Glutamatergic neuron (in vitro differentiated cells): ENCODE measurements around the gene SORBS2. TPM values are rescaled to one million over a fixed set of nuclear protein-coding genes. Genes with fewer than 3 reads are reported as not detected.

Experiments
- DNase-seq: peaks from one replicate; pipeline ENCODE4 v3.0.0; 2022
- H3K27ac Mint-ChIP-seq: one replicate; pipeline ENCODE4 v1.8.0; 2020; ENCODE audit warnings: mild to moderate bottlenecking, mixed read lengths, inconsistent platforms; ENCODE audit not compliant: unreplicated experiment
- H3K27me3 Mint-ChIP-seq: one replicate; pipeline ENCODE4 v1.8.0; 2020; ENCODE audit warnings: mild to moderate bottlenecking, moderate library complexity, mixed read lengths, inconsistent platforms; ENCODE audit not compliant: unreplicated experiment
- H3K36me3 Mint-ChIP-seq: one replicate; pipeline ENCODE4 v1.8.0; 2020; ENCODE audit warnings: mild to moderate bottlenecking, mixed read lengths, inconsistent platforms; ENCODE audit not compliant: unreplicated experiment
- H3K4me1 Mint-ChIP-seq: one replicate; pipeline ENCODE4 v1.8.0; 2020; ENCODE audit warnings: mild to moderate bottlenecking, low read depth, mixed read lengths, inconsistent platforms; ENCODE audit not compliant: unreplicated experiment
- H3K4me3 Mint-ChIP-seq: one replicate; pipeline ENCODE4 v1.8.0; 2020; ENCODE audit warnings: mild to moderate bottlenecking, mixed read lengths, inconsistent platforms; ENCODE audit not compliant: unreplicated experiment
- H3K9me3 Mint-ChIP-seq: one replicate; pipeline ENCODE4 v1.8.0; 2020; ENCODE audit warnings: mild to moderate bottlenecking, moderate library complexity, mixed read lengths, inconsistent platforms; ENCODE audit not compliant: unreplicated experiment
- CTCF ChIP-seq: fragments of 200-600 bp; sonication (generic); IDR thresholded peaks from one replicate; pipeline ENCODE4 v1.5.0; 2021; ENCODE audit not compliant: partially characterized antibody, unreplicated experiment
- total RNA-seq: library from RNA; stranded (reverse); fragmentation: NEBNext Ultra II Directional; extraction: Animal tissue kit (Norgen Biotek cat#: 25700); gene quantifications from one replicate; pipeline ENCODE4 v1.2.1, GENCODE V29; 2021; ENCODE audit not compliant: unreplicated experiment

SORBS2 gene
- total RNA-seq, 1 donor from 2014 or later: 95.5 TPM

GRCh38 chr4:185651137-185651677, 160.8 kb downstream of the SORBS2 start:
- no peak for TF ChIP-seq CTCF
- H3K4me3 Mint-ChIP-seq: no peak overlapping the region
- no peak overlapping the region for H3K27ac Mint-ChIP-seq
- H3K4me1 Mint-ChIP-seq: peaks cover 23% of the 10 kb centered on the region
- DNase-seq: no peak
- H3K27me3 Mint-ChIP-seq: peaks cover 2% of the 10 kb centered on the region
- no peaks in the 10 kb centered on the region for H3K9me3 Mint-ChIP-seq
- H3K36me3 Mint-ChIP-seq: peaks cover 4% of the 10 kb centered on the region

DNA sequence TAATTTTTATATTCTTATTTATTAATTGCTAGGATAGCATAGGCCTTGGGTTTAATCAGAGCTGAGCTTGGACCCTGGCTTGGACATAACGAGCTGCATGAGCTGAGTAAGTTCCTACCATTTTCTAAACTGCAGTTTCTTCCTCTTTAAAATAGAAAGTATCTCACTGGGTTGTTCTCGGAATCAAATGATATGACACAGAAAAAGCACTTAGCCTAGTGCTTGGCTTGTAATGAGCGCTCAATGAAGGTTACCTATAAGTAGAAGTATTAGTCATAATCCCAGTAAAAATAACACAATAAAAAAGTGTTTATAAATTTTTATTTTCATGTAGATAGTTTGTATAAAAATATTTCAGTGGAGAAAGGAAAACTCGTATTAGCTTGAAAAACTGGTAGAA, 163.4 kb downstream of the SORBS2 start:
- H3K27me3 Mint-ChIP-seq: peaks cover 5% of the 10 kb centered on the region
- no peak overlapping the region for H3K27ac Mint-ChIP-seq
- no peaks in the 10 kb centered on the region for H3K9me3 Mint-ChIP-seq
- no peak for TF ChIP-seq CTCF
- H3K36me3 Mint-ChIP-seq: peaks cover 4% of the 10 kb centered on the region
- peaks cover 23% of the 10 kb centered on the region for H3K4me1 Mint-ChIP-seq
- DNase-seq: no peak
- no peak overlapping the region for H3K4me3 Mint-ChIP-seq

DNA sequence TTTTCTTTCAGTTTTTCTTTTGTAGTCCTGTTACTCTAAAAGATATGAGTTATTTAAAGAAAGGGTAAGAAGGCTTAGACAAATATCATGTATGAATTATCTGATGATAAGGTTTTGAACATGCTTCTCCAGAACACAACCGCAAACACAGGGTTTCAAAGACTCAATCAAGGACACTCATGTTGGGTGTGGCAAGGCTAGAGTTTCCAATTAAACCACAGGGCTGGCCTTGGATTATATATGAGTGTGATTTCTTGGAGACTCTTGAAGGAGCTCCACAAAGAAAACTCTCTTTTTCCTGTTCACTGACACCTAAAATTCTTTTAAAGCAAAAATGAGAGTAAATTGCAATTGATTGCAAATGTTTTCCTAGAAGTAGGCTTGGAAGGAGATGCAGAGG, 166.6 kb downstream of the SORBS2 start:
- no peak overlapping the region for H3K27ac Mint-ChIP-seq
- no peak for DNase-seq
- no peak for TF ChIP-seq CTCF
- peaks cover 9% of the 10 kb centered on the region for H3K27me3 Mint-ChIP-seq
- no peak overlapping the region for H3K4me3 Mint-ChIP-seq
- H3K9me3 Mint-ChIP-seq: peaks cover 7% of the 10 kb centered on the region
- H3K36me3 Mint-ChIP-seq: peaks cover 4% of the 10 kb centered on the region
- peaks cover 39% of the 10 kb centered on the region for H3K4me1 Mint-ChIP-seq

GRCh38 chr4:185644408-185644807, 167.6 kb downstream of the SORBS2 start:
- Mint-ChIP-seq H3K27me3 (peaks cover 9% of the 10 kb centered on the region), H3K36me3 (peaks cover 4% of the 10 kb centered on the region), H3K27ac (no peak overlapping the region), H3K4me3 (no peak overlapping the region), H3K9me3 (peaks cover 7% of the 10 kb centered on the region), H3K4me1 (peaks cover 37% of the 10 kb centered on the region)
- TF ChIP-seq CTCF: no peak
- no peak for DNase-seq

- H3K36me3 Mint-ChIP-seq: peaks cover 4% of the 10 kb centered on the region
- H3K4me3 Mint-ChIP-seq: no peak overlapping the region
- no peak for DNase-seq
- peak overlapping the region; percentile 24 for H3K27ac Mint-ChIP-seq
- H3K27me3 Mint-ChIP-seq: peaks cover 9% of the 10 kb centered on the region
- peaks cover 34% of the 10 kb centered on the region for H3K4me1 Mint-ChIP-seq
- no peak for TF ChIP-seq CTCF
- H3K9me3 Mint-ChIP-seq: peaks cover 7% of the 10 kb centered on the region
These were observed 169.1 kb downstream of the SORBS2 start for GRCh38 chr4:185642907-185643306.
